Liver (tissue), 9 donors: ENCODE measurements around the gene SUPT5H. TPM values are rescaled to one million over a fixed set of nuclear protein-coding genes. Genes with fewer than 3 reads are reported as not detected.

Experiments
- DNase-seq: peaks from one replicate; pipeline ENCODE4 v3.0.0-alpha.2; 2017; ENCODE audit warnings: low spot score
- H3K27ac ChIP-seq, 2 donors: one replicate each; pipeline ENCODE4 v1.7.0; 2013; ENCODE audit warnings: inconsistent platforms in 2 of 2, low read length in 2 of 2, control low read depth in 1 of 2, low read depth in 1 of 2, mild to moderate bottlenecking in 1 of 2
- H3K27me3 ChIP-seq, 4 donors: one replicate each; pipeline versions ENCODE4 v1.6.1 to v1.7.0; 2013; ENCODE audit warnings: low read length in 3 of 4, inconsistent platforms in 1 of 4, mild to moderate bottlenecking in 1 of 4, moderate library complexity in 1 of 4; ENCODE audit not compliant: control insufficient read depth in 4 of 4, insufficient read depth in 4 of 4
- H3K36me3 ChIP-seq, 4 donors: one replicate each; pipeline versions ENCODE4 v1.6.1 to v1.7.0; 2013; ENCODE audit warnings: low read length in 3 of 4, mild to moderate bottlenecking in 3 of 4, low read depth in 1 of 4, moderate library complexity in 1 of 4; ENCODE audit not compliant: control insufficient read depth in 4 of 4, insufficient read depth in 3 of 4
- H3K4me1 ChIP-seq, 4 donors: one replicate each; pipeline versions ENCODE4 v1.6.1 to v1.7.0; 2013; ENCODE audit warnings: low read length in 3 of 4, mild to moderate bottlenecking in 3 of 4, moderate library complexity in 1 of 4; ENCODE audit not compliant: control insufficient read depth in 4 of 4, insufficient read depth in 4 of 4
- H3K4me3 ChIP-seq, 3 donors: one replicate each; pipeline versions ENCODE4 v1.6.1 to v1.7.0; 2013; ENCODE audit warnings: low read length in 3 of 3, control low read depth in 1 of 3, low read depth in 1 of 3, mild to moderate bottlenecking in 1 of 3
- H3K9ac ChIP-seq, 2 donors: one replicate each; pipeline ENCODE4 v1.7.0; 2013; ENCODE audit warnings: low read length in 2 of 2, mild to moderate bottlenecking in 2 of 2, moderate library complexity in 2 of 2, control low read depth in 1 of 2, low read depth in 1 of 2
- H3K9me3 ChIP-seq, 4 donors: one replicate each; pipeline versions ENCODE4 v1.6.1 to v1.7.0; 2013; ENCODE audit warnings: low read length in 3 of 4; ENCODE audit not compliant: control insufficient read depth in 4 of 4
- ATF3 ChIP-seq: IDR thresholded peaks from 2 replicates; pipeline ENCODE4 v1.6.1; 2016; ENCODE audit warnings: antibody characterized with exemption
- CTCF ChIP-seq: fragments of 150-350 bp; IDR thresholded peaks from 2 replicates; pipeline ENCODE4 v1.5.1; 2017; ENCODE audit warnings: improper control_type of control experiment, low read depth, low read length; ENCODE audit not compliant: missing input control
- EGR1 ChIP-seq, 2 donors: IDR thresholded peaks; 2 replicates each; pipeline ENCODE4 v1.6.1; 2016 to 2018; ENCODE audit warnings: antibody characterized with exemption in 2 of 2, low read depth in 2 of 2
- FOXA1 ChIP-seq: IDR thresholded peaks from 2 replicates; pipeline ENCODE4 v1.6.1; 2016; ENCODE audit warnings: antibody characterized with exemption
- FOXA2 ChIP-seq: IDR thresholded peaks from 2 replicates; pipeline ENCODE4 v1.6.1; 2016; ENCODE audit warnings: antibody characterized with exemption
- GABPA ChIP-seq, 2 donors: IDR thresholded peaks in 1 of 2; conservative IDR thresholded peaks in 1 of 2; 2 replicates each; pipeline ENCODE4 v1.6.1; 2016; ENCODE audit warnings: antibody characterized with exemption in 2 of 2, mild to moderate bottlenecking in 1 of 2, moderate library complexity in 1 of 2
- HNF4A ChIP-seq, 2 donors: conservative IDR thresholded peaks; 2 replicates each; pipeline ENCODE4 v1.6.1; 2016; ENCODE audit warnings: antibody characterized with exemption in 2 of 2, mild to moderate bottlenecking in 2 of 2
- HNF4G ChIP-seq: IDR thresholded peaks from 2 replicates; pipeline ENCODE4 v1.6.1; 2016; ENCODE audit warnings: antibody characterized with exemption
- JUND ChIP-seq, 2 donors: IDR thresholded peaks; 2 replicates each; pipeline ENCODE4 v1.6.1; 2016; ENCODE audit warnings: antibody characterized with exemption in 2 of 2
- NR2F2 ChIP-seq: IDR thresholded peaks from 2 replicates; pipeline ENCODE4 v1.6.1; 2016; ENCODE audit warnings: antibody characterized with exemption
- RAD21 ChIP-seq, 2 donors: IDR thresholded peaks; 2 replicates each; pipeline ENCODE4 v1.6.1; 2016; ENCODE audit warnings: antibody characterized with exemption in 2 of 2, mild to moderate bottlenecking in 2 of 2
- REST ChIP-seq: IDR thresholded peaks from 2 replicates; pipeline ENCODE4 v1.6.1; 2016; ENCODE audit warnings: antibody characterized with exemption, mild to moderate bottlenecking
- RXRA ChIP-seq, 2 donors: IDR thresholded peaks; 2 replicates each; pipeline ENCODE4 v1.6.1; 2017 to 2018; ENCODE audit warnings: antibody characterized with exemption in 2 of 2, mild to moderate bottlenecking in 1 of 2
- SP1 ChIP-seq: IDR thresholded peaks from 2 replicates; pipeline ENCODE4 v1.6.1; 2018; ENCODE audit warnings: antibody characterized with exemption, mild to moderate bottlenecking
- TAF1 ChIP-seq: conservative IDR thresholded peaks from 2 replicates; pipeline ENCODE4 v1.6.1; 2016; ENCODE audit warnings: antibody characterized with exemption, mild to moderate bottlenecking
- YY1 ChIP-seq: IDR thresholded peaks from 2 replicates; pipeline ENCODE4 v1.6.1; 2016; ENCODE audit warnings: antibody characterized with exemption, mild to moderate bottlenecking
- WGBS: extraction: QIAGEN DNeasy Blood & Tissue Kit; methylation state at CpG from one replicate; pipeline ENCODE4 v1.1.7; 2013; 5-methylcytosine and 5-hydroxymethylcytosine counted together
- polyA plus RNA-seq, 2 donors: library from polyadenylated mRNA; stranded (reverse) in 1 of 2; unstranded in 1 of 2; fragments of 200-250 nt in 1 of 2; fragments of >200 nt in 1 of 2; fragmentation: Nextera tagmentation in 1 of 2; extraction: Ambion mirVana in 1 of 2; gene quantifications; one replicate each; pipeline versions ENCODE4 v1.2.1 to v1.2.3, GENCODE V29; 2013 to 2015
- total RNA-seq, 2 donors: library from RNA; depleted of rRNA; stranded (reverse); fragments of >200 nt; gene quantifications; one replicate each; pipeline ENCODE4 v1.2.3, GENCODE V29; 2014
- TF ChIP-seq, protein P1 (sequence below): IDR thresholded peaks from 2 replicates; pipeline ENCODE4 v1.6.1; 2016; ENCODE audit warnings: antibody characterized with exemption
- TF ChIP-seq, protein P2 (sequence below): IDR thresholded peaks from 2 replicates; pipeline ENCODE4 v1.6.1; 2016; ENCODE audit warnings: antibody characterized with exemption
- donor health status: healthy.
- donor health status: healthy.
- donor health status: healthy.
- donor health status: healthy.
- donor health status: healthy.

Gene SUPT5H
- total and polyA plus RNA-seq, 4 donors, result 19.3 to 52.5 (median 45.2) TPM

- TF ChIP-seq FOXA1 (no peak), HNF4G (no peak), TAF1 (no peak), RAD21 (IDR thresholded peaks at IDR 0.05) (no peak), JUND (IDR thresholded peaks at IDR 0.05) (no peak), ATF3 (no peak), CTCF (no peak), RXRA (IDR thresholded peaks at IDR 0.05) (no peak), FOXA2 (no peak), SP1 (no peak), NR2F2 (no peak), HNF4A (conservative IDR thresholded peaks at IDR 0.05) (no peak), EGR1 (IDR thresholded peaks at IDR 0.05; ENCODE audit: low read depth in 2 of 2) (no peak), GABPA (IDR thresholded peaks at IDR 0.05 in 1 of 2, conservative IDR thresholded peaks at IDR 0.05 in 1 of 2) (no peak), REST (no peak), YY1 (no peak)
- TF ChIP-seq, protein P1, sequence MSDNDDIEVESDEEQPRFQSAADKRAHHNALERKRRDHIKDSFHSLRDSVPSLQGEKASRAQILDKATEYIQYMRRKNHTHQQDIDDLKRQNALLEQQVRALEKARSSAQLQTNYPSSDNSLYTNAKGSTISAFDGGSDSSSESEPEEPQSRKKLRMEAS, result no peak
- TF ChIP-seq, protein P2, sequence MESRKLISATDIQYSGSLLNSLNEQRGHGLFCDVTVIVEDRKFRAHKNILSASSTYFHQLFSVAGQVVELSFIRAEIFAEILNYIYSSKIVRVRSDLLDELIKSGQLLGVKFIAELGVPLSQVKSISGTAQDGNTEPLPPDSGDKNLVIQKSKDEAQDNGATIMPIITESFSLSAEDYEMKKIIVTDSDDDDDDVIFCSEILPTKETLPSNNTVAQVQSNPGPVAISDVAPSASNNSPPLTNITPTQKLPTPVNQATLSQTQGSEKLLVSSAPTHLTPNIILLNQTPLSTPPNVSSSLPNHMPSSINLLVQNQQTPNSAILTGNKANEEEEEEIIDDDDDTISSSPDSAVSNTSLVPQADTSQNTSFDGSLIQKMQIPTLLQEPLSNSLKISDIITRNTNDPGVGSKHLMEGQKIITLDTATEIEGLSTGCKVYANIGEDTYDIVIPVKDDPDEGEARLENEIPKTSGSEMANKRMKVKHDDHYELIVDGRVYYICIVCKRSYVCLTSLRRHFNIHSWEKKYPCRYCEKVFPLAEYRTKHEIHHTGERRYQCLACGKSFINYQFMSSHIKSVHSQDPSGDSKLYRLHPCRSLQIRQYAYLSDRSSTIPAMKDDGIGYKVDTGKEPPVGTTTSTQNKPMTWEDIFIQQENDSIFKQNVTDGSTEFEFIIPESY, result no peak
- 82% methylated on average over 10 of the region's 10 CpGs for WGBS
- H3K4me3 ChIP-seq, result no peak overlapping the region
- H3K36me3 ChIP-seq, result peaks cover 16 to 52% (median 22%) of the 10 kb centered on the region in 4 donors
- no peaks in the 10 kb centered on the region for H3K9me3 ChIP-seq
- no peak overlapping the region for H3K9ac ChIP-seq
- no peaks in the 10 kb centered on the region for H3K4me1 ChIP-seq
- no peak for DNase-seq
- H3K27ac ChIP-seq, result no peak overlapping the region
- H3K27me3 ChIP-seq, result no peaks in the 10 kb centered on the region
Observed at GRCh38 chr19:39489756-39490155, 44.4 kb downstream of the SUPT5H start.
